Activated naive CD8-positive, alpha-beta T cell treated with anti-CD3 and anti-CD28 coated beads, Interleukin-2, amount 50 U/mL, for 16 hours (primary cell): ENCODE measurements around the gene RACGAP1.
"Not testable (repeated sequence)": the region's sequence is repeated elsewhere in the genome, so short reads cannot be mapped to it uniquely, and the experiment has no call there.

Experiments
- DNase-seq: peaks from one replicate; pipeline ENCODE4 v3.0.0-alpha.2; 2020; ENCODE audit warnings: low read depth, low spot score

RACGAP1 gene

DNA sequence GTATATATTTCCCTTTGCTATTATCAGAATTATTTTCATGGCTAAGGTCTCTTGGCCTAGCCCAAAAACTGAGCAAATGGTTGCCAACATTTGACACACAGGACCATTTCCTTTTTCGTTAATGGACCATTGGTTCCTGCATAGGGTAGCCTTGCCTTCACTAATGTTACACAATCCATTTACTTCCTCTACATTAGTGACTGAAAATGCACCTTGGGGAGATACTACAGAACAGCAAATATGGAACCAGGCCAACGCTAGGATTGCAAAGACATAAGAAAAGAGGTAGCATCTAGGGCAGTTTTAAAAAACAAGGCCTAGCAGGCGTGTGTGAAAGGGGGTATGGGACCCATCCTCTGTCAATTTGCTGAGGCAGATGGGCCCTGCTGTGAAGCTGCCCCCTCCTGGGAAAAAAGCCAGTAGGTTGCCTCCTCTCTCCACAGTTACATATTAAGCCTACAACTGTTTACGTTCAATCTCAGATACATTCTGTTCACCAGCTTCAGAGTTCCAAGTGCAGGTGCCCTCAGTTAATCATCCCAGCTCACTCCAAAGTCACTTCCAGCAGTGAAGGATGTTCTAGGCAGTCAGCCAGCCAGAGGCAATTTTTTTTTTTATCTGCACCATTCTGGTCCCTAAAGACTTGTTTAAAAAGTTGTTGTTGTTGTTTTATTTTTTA lies 37.5 kb downstream of the RACGAP1 start:
- DNase-seq = no peak

DNA sequence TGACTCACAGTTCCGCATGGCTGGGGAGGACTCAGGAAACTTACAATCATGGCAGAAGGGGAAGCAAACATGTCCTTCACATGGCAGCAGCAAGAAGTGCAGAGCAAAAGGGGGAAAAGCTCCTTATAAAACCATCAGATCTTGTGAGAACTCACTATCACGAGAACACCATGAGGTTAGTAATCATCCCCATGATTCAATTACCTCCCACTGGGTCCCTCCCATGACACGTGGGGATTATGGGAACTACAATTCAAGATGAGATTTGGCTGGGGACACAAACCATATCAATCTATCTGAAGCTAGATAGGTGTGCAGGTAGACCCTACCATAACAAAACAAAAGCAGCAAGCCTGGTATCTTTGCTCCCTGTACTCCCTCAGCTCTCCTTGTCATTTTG lies 38.8 kb downstream of the RACGAP1 start:
- DNase-seq = not testable (repeated sequence)

DNA sequence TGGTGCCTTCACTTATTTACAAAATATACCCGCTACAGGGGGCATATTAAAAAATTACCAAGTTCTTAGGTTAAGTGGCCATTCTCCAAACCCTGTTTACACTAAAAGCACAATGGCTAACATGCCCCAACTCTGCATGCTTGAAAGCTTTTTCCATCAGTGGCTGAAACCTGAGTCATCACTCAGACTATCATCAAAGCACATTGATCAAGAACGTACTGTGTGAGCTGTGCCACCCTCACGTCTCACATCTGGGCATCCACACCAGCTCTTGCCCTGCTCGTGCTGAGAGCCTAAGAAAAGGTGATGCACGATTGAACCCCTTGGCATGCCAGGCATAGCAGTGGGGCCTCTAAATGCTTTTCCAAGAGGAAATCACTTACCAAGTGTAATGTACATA lies 39.3 kb downstream of the RACGAP1 start:
- no peak for DNase-seq

DNA sequence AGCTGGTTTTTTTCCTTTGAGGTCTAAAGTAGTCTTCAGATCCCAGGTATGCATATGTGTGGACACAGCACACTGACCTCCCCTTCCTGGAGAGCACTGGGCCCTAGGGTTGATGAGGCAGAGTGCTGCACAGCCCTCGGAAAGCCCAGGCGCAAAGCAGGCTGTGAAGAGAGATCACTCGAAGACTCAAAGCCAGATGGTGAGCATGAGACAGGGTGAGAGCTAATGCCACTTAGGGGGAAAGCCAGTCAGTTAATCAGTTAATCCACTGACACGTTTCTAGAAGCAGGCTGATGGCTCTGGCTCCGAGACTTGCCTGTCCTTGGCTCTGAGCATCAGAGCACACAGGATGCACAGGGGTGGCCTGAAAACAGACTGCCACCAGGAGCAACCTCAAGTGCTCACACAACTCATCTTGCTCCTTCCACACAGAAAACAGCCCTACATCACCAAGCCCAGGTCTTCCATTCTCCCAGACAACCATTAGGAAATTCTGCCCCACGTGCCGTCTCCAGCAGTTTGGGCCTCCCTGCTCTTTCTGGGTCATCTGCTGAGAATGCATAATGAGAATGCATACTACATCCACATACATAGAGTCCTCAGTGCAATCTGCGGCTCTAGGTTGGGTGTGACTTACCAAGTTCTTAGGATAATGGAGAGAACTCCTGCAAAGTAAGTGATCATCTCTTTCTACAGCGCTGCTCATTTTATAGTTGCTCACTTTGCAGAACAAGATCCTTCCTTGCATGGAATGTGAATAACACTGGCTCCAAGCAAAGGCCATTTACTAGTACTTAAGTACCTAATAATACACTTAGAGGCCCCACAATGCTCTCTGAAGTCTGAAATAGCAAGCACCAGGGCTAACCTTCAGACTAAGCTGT lies 40.6 kb downstream of the RACGAP1 start:
- no peak for DNase-seq

DNA sequence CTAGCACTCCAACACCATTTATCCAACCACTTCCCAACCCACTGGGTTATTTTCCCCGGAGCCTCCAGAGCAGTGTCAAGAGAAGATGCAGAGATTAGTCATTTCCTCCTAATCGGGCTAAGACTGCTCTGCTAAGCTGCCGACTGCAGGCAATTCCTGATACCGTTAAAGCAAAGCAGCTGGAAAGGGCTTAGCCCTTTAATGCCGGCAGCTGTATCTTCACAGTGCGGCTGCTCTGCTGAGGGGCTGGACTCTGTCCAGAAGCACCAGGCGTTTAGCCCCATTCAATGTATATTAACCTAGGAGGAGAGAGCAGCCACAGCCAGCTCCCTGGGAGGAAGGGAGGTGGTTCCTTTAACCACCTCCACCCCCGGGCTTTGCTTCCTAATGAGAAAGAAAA lies 41.4 kb downstream of the RACGAP1 start:
- no peak for DNase-seq

DNA sequence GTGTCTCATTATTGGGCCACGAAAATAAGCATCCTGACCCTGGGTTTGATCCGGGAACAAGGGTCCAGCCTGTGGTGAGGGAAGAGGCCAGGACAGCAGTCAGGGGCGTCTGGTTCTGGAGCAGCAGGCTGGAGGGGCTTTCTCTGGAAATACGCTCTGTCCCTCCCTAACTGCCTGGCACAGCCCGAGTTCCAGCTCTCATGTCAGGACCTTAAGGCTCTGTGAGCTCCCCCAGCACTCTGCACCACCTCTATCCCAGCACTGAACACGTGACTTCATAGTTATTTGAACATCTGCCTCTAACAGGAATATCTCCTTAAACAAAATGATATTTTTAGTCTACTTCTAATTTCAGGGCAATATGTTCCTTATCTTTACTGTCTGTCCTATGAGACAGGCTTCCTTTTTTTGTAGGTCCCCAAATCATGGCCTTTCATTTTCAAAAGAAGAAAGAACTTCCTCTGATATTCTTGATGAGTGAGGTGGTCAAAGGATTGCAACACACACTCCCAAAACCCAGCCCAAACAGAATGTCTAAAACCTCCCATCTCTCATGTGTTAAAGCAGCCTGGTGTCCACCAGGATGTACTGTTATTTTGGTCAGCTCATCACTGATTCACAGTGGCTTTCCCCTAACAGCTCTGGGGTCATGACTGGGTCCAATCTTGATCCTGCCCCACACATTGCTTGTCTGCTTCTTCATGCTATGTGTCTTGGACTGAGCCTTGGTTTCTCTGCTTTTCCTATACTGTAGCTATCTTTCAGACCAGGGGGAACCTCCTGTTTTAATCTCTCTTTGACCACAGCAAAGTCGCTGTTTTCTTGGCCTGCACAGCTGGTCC lies 42.8 kb downstream of the RACGAP1 start:
- DNase-seq = no peak

DNA sequence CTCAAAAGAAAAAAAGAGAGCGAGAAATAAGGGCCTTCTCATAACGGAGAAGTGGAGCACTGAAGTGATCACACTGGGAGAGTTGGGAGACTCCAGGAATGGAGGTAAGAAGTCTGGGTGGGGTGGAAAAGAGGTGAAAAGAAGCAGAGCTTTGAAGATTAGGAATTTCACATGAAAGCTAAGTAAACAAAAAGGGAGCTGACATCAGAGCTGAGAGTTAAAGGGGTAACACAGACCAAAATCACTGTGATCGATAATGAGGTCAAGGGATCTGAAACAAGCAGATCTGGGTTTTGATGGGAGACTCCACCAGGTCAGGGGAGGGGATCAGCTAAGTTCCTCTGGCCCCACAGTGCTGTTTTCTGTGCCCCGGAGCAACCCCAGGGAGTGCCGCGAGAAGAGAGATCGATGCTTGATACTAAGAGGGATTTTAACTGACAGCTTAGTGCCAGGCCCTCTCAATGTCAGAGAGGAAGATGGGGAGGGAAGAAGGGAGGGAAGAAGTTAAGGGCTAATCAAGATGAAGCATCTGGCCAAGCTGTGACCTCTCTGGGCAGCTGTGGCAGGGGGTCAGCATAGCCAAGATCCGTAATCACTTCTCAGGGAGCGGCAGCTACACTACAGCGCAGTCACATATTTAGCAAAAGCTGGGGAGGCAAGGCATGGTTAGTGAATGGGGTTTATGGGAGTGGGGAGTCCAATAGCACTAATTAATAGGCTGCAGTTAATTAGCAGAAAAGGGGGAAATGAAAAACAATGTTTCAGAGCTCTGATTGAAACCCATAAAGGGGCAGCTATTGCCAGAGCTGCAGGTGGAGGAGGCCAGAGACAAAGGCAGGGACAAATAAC lies 44.6 kb downstream of the RACGAP1 start:
- no peak for DNase-seq

DNA sequence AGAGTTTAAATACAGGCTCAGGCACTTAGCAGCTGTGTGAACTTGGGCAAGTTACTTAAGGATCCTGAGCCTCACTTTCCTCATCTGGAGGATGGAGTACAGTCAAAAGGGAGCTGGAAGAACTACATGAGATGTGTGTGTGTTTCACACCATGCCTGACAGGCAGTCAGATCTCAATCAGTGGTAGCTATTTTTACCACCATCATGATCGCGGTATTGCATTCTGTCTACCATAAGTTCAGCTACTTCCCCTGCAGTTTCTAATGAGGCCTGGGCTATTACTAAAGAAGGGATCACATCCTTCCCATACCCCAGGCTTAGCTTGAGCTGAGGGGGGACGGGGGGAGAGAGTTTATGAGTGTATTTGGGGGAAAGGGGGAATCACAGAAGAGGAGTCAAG lies 45.5 kb downstream of the RACGAP1 start:
- no peak for DNase-seq

DNA sequence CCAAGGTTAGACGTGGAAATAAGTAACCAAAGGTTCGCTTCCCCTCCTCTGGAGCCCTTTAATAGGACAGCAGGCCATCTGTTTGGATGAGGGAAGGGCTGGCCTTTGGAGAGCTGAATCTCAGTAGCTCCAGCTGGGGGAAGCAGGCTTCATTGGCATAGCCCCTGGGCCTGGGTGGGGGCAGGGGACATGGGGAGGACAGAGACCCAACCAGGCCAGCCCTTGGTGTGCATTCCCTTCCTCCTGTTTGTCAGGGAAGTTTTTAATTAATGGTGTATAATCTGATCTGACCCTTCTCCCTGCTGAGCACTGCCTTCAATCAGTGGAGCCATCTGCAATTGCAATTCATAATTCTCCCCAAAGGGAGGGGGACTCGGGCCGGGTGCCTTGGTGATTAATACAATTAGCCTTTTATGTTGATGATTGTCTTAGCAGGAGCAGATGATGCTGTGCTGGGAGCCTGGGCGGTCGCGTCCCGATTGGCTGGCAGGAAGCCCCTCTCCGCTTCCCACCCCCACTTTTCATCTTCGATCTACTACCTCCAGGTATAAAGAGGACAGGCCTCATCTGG lies 46.2 kb downstream of the RACGAP1 start:
- no peak for DNase-seq

DNA sequence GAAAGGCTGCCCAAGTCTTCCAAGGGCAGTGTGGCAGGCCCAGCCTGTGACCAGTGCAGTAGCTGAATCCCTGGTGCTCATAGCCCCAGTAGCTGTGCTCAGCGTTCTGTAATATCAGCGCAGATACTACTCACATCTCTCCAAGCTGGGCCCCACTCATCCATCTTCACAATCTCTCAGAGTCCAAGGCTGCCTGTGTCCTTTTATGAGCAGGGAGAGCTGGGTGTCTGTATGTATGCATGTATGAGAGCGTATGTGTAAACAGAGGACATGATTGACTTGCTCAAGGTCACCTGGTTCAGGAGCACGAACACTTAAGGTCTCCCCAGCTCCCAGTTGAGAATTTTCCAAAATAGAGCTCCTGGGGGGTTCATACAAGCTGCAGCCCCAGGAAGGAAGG lies 47.2 kb downstream of the RACGAP1 start:
- DNase-seq = no peak

DNA sequence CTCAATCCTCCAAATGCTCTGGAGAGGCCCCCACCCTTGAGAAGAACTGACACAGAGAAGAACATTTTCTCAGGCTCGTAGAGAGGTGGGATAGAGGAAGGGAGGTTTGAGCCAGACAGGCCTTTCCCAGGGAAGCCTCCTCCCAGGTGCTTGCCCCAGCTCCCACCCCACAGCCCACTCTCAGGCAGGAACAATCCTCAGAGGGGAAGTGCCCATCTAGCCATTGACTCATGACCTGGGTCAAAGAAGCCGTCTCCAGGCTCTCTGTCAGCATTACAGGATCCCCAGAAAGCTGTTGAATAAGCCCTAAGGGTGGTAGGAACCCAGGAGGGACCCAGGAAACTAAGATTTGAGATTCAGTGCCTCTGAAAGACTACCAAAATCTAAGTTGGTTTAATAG lies 48.7 kb downstream of the RACGAP1 start:
- no peak for DNase-seq

DNA sequence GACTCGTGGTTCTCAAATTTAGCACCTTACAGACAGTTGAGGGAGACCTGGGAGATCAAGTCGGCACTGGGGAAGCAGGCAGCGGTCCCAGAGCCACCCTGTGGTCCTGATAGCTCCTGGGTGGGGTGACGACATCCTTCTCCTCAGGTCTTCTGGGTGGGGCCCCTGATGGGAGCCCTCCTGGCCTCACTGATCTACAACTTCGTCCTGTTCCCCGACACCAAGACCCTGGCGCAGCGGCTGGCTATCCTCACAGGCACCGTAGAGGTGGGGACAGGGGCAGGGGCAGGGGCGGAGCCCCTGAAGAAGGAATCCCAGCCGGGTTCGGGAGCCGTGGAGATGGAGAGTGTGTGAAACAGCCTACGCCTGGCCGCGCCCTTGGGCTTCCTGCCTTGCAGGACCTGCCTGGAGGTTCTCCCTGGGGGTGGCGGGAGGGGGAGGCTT lies 50.0 kb downstream of the RACGAP1 start:
- DNase-seq = no peak

DNA sequence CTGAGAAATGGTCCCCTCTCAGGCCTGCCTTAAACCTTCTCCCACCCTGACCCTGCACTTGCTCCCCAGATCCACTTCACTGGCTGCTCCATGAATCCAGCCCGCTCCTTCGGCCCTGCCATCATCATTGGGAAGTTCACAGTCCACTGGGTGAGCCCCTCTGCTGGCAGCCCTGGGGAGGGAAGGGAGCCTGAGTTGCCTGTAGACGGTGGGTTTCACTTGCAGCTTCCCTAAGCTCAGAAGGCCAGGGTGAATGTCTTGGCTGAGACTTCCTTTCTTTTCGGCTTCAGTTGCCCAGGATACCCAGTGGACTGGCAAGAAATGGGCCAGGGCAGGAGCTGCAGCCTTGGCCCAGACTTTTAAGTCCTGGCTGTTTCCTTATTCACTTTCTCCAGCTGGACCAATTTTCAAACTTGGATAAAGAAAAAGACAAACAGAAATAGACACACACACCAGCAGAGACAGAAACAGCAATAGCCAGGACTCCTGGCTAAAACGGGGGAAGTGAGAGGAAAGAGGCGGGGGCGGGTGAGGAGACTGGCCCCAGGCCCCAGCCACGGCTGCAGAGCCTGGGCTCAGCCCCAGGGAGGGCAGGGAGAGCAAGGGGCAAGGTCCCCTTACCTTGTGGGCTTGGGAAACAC lies 50.5 kb downstream of the RACGAP1 start:
- DNase-seq = no peak

DNA sequence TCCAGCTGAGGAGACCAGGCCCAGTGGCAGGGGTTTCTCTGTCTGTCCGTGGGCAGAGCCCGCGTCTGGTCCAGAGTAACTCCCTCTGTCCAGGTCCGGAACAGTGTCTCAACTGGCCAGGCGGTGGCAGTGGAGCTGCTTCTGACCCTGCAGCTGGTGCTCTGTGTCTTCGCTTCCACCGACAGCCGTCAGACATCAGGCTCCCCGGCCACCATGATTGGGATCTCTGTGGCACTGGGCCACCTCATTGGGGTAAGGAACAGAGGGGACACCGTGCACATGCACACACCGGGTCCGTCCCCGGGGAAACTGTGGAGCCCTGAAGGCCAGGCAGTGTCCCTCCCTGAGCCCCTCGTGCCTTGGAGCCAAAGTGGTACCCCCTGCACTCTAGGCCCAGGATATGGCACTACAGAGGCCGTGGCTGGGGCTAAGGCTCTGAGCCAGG lies 51.0 kb downstream of the RACGAP1 start:
- no peak for DNase-seq

DNA sequence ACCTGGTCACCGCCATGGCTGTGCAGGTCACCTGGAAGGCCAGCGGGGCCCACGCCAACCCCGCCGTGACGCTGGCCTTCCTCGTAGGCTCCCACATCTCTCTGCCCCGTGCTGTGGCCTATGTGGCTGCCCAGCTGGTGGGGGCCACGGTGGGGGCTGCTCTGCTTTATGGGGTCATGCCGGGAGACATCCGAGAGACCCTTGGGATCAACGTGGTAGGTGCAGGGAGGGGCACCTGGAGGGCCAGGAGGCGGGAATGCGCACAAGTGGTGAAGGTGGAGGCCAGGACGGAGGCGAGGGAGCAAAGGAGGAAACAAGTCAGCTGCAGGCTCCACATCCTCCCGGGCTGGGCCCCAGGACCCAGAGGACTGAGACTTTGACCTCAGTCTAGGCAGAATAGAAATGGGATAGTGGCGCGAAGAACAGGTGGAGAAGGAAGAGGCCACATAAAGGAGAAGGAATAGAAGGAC lies 51.9 kb downstream of the RACGAP1 start:
- DNase-seq = no peak

DNA sequence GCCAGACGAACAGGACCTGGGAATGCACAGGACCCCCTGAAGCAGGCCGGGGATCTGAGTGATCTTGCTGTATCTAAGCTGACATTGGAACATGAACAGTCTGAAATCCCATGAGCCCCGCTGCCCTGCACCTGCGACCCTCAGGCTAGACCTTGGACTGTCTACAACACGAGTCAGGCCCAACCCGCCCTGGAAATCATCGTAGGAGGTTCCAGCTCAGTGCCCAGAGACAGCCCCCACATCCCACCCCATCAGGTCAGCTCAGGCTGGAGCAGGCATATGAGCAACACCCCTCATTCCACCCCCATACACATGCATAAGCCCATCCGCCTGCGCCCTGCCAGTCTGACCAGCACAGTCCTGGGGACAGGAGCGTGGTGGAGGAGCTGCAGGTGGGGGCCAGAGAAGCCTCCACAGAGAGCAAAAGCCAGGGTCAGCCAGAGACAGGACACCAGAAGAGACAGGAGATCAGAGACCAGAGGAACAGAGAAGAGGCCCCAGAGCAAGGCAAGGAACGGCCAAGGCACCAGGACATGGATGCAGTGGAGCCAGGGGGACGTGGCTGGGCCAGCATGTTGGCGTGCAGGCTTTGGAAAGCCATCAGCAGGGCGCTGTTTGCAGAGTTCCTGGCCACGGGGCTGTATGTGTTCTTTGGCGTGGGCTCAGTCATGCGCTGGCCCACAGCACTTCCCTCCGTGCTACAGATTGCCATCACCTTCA lies 52.5 kb downstream of the RACGAP1 start, which contains the start of gene AQP6:
Gene AQP6 (plus strand): TSS at position 307 of the 720 bp plus-strand sequence. CDS start 227 bp downstream, at position 534.
- no peak for DNase-seq

DNA sequence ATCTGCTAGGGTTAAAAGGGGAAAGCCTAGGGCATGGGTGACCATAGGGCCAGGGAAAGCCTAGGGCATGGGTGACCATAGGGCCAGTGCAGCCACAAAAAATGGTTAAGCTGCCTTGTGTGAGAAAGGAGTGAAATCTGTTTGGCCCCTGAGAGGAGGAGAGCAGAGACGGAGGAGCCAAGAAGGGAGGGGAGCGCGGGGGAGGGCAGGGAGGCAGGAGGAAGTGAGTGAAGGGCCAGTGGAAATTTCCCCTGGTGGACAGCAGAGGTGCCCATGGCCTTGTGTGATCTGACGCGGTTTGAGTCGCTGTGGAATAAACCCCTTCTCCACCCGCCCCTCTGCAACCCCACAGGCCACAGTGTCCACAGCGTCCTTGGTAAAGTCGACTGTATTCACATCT lies 53.2 kb downstream of the RACGAP1 start:
- DNase-seq = no peak

DNA sequence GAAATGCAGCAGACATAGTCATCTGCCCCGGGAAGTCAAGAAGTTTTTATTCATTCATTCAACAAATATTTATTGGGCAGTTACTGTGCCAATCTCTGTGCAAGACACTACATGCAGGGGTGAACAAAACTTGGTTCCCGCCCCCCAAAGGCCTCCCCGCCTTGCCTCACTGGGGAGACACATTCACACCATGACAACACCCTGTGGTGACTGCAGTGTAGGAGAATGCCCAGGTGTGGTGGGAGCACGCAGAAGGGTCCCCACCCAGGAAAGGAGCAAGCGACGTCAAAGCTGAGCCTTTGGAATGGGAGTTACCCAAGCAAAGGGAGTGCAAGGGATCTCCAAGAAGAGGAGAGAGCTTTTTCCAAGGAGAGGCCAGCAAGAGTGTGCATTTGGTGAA lies 54.2 kb downstream of the RACGAP1 start:
- DNase-seq = no peak

DNA sequence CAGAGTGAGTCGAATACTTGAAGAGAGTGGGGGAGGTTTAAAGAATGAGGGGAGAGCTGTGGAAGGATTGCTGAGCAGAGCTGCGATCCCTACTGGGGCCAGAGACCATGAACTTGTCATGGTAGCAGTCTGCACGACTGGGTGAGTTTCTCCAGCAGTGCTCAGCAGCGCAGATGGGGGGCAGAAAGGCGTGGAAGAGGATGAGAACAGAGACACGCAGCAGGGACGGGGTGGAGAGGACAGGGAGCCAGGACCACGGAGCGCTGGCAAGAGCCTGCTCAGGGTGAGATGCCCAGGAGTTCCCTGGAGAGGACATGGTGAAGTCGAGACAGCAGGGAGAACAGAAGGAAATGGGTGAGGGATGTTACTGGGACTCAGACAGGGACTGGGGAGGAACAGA lies 54.6 kb downstream of the RACGAP1 start:
- DNase-seq = no peak
